ENCODE data around the gene AFM.

- TF ChIP-seq CTCF (IDR thresholded peaks at IDR 0.05; ENCODE audit: poor library complexity): no peak
- no peak for TF ChIP-seq EZH2 (IDR thresholded peaks at IDR 0.05; ENCODE audit: borderline replicate concordance)
- no peak for TF ChIP-seq EZH2phosphoT487 (IDR thresholded peaks at IDR 0.05; ENCODE audit: low read depth, severe bottlenecking, unreplicated experiment)
These were observed 22.5 kb upstream of the AFM start for GRCh38 chr4:73459048-73459421.
